ENCODE measurements around the gene RBM4.

RBM4 gene

DNA sequence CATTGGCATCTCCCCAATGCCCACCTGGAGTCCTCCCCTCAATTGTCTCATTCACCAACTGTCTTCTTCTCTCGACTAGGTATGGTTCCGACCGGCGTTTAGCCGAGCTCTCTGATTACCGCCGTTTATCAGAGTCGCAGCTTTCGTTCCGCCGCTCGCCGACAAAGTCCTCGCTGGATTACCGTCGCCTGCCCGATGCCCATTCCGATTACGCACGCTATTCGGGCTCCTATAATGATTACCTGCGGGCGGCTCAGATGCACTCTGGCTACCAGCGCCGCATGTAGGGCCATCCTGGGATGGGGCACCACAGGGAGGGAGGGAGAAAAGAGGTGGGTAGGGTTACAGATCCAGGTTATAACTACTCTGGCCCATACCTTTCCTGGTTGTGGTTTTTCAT lies 12.1 kb upstream of the RBM4 start:
- H3K4me3 ChIP-seq (ENCODE audit: control insufficient read depth, low read depth, low read length), result no peak overlapping the region
- no peak for DNase-seq (ENCODE audit: low read depth)
- TF ChIP-seq, protein P1, sequence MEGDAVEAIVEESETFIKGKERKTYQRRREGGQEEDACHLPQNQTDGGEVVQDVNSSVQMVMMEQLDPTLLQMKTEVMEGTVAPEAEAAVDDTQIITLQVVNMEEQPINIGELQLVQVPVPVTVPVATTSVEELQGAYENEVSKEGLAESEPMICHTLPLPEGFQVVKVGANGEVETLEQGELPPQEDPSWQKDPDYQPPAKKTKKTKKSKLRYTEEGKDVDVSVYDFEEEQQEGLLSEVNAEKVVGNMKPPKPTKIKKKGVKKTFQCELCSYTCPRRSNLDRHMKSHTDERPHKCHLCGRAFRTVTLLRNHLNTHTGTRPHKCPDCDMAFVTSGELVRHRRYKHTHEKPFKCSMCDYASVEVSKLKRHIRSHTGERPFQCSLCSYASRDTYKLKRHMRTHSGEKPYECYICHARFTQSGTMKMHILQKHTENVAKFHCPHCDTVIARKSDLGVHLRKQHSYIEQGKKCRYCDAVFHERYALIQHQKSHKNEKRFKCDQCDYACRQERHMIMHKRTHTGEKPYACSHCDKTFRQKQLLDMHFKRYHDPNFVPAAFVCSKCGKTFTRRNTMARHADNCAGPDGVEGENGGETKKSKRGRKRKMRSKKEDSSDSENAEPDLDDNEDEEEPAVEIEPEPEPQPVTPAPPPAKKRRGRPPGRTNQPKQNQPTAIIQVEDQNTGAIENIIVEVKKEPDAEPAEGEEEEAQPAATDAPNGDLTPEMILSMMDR (conservative IDR thresholded peaks at IDR 0.05; ENCODE audit: control insufficient read depth, insufficient read depth, low read depth, low read length), result no peak

DNA sequence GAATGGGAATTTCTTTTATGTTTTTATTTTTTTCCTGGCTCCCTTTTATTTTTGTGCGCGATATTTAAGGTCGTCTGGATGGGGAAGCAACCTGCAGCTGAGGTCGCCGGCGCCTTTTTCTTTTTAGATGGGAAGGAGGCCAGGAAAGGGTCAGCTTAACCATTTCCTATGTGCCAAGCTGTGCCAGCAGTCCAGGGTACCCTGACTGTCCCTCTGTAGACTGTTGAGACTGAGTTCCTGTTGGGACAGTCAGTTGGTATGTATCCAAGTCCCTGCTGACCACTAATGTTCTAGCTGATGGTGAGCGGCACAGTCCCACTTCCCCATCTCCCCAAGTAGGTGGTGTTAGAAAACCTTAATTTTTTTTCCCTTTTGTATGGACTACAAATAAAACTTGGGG lies 11.6 kb upstream of the RBM4 start:
- TF ChIP-seq, protein P1 (conservative IDR thresholded peaks at IDR 0.05; ENCODE audit: control insufficient read depth, insufficient read depth, low read depth, low read length), result no peak
- DNase-seq (ENCODE audit: low read depth), result no peak
- H3K4me3 ChIP-seq (ENCODE audit: control insufficient read depth, low read depth, low read length), result no peak overlapping the region

DNA sequence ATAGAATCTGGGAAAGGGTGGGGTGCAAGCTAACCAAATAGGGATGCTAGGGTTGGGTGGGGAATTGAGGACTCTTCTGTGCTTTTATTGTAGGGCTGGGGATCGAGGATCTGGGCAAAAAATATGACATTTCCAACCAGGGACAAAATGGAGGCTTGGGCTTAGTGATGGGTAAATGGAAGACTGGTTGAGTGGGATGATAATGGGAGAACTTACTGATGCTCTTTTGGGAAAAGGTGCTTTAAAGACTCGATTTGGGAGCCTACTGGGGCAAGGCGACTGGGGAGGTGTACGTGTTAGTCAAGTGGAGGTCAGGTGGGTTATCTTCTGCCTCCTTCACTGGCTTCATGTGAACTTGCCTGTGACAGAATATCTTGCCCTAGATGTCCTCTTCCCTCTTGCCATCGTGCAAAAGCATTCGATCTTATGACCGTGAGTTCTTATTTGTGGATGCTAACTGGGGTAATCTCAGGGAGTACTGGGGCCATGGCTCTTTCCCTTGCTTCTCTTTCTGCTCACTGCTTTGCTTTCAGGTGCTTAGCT lies 10.4 kb upstream of the RBM4 start:
- no peak for DNase-seq (ENCODE audit: low read depth)
- TF ChIP-seq, protein P1 (conservative IDR thresholded peaks at IDR 0.05; ENCODE audit: control insufficient read depth, insufficient read depth, low read depth, low read length), result no peak
- H3K4me3 ChIP-seq (ENCODE audit: control insufficient read depth, low read depth, low read length), result no peak overlapping the region

DNA sequence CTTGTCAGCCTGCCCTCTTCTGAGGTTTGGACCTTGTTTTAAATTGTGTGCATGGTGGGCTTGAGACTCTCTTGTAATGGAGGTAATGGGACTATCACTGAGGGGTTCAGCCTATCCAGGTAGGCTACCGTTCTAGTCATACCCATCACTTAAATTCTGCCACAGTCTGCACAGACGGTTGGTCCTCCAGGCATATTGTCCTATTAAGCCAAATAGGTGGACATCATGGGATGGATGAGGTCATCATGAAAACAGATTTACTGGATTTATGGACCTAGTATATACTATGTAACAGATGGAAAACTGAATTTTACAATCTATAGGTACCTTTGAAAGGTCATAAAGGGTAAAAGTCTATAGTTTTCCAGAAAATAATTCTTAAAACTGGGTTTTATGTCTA lies 9.1 kb upstream of the RBM4 start:
- DNase-seq (ENCODE audit: low read depth), result no peak
- no peak overlapping the region for H3K4me3 ChIP-seq (ENCODE audit: control insufficient read depth, low read depth, low read length)
- TF ChIP-seq, protein P1 (conservative IDR thresholded peaks at IDR 0.05; ENCODE audit: control insufficient read depth, insufficient read depth, low read depth, low read length), result no peak

DNA sequence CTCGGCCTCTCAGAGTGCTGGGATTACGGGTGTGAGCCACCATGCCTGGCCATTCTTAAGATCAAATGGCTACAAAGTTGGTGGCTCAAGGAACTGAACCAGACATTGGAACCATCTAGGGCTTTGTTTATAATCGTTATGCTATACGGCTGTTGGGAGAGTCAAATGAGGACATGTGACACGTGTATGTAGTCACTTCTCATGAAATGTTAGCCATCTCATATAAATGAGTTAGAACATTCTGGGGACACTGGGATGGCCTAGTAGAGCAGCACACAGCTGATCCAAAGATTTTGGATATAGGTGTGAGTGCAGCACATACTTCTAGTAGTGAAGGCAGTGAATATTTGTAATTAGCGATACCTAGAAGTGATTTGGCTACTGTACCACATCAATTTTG lies 6.6 kb upstream of the RBM4 start:
- TF ChIP-seq, protein P1 (conservative IDR thresholded peaks at IDR 0.05; ENCODE audit: control insufficient read depth, insufficient read depth, low read depth, low read length), result no peak
- no peak overlapping the region for H3K4me3 ChIP-seq (ENCODE audit: control insufficient read depth, low read depth, low read length)
- DNase-seq (ENCODE audit: low read depth), result no peak

DNA sequence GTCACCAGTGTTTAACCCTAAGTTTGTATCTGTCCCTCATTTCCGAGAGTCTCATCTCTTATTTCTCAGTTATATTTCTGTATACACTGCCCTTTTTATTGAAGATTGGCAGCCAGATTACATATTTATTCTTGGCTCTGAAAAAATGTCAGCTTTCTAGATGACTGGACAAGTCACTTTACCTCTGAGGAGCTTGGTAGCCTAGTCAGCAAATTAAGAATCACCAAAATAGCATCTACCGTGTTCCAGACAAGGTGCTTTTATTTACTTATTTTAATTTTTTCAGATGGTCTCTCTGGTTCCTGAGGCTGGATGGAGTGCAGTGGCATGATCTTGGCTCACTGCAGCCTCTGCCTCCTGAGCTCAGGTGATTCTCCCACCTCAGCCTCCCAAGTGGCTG lies 5.6 kb upstream of the RBM4 start:
- no peak overlapping the region for H3K4me3 ChIP-seq (ENCODE audit: control insufficient read depth, low read depth, low read length)
- TF ChIP-seq, protein P1 (conservative IDR thresholded peaks at IDR 0.05; ENCODE audit: control insufficient read depth, insufficient read depth, low read depth, low read length), result no peak

DNA sequence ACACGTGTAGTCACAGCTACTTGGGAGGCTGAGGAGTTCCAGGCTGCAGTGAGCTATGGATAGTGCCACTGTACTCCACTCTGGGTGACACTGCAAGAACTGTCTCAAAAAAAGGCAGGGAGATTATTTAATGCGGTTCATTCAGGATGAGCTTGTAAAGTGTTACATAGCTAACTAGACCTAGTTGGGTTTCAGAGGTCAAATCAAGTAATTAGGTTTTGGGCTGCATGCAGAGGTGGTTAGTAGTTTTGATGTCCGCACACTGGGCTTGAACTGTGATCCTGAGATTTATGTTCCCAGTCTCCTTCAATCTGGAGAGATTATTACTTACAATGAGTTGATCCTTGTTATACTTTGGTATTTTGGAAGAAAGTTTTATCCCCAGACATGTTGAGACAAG lies 2.1 kb upstream of the RBM4 start:
- DNase-seq (ENCODE audit: low read depth), result no peak
- H3K4me3 ChIP-seq (ENCODE audit: control insufficient read depth, low read depth, low read length), result no peak overlapping the region
- TF ChIP-seq, protein P1 (conservative IDR thresholded peaks at IDR 0.05; ENCODE audit: control insufficient read depth, insufficient read depth, low read depth, low read length), result no peak

More for the DNA sequence above, 5.6 kb upstream of the RBM4 start:
- no peak for DNase-seq (ENCODE audit: low read depth)

All from fibroblast of mammary gland (primary cell).